Activated naive CD4-positive, alpha-beta T cell treated with anti-CD3 and anti-CD28 coated beads, Interleukin-2, amount 50 U/mL, for 16 hours (primary cell): ENCODE data around the gene USP13.
"Not testable (repeated sequence)": the region's sequence is repeated elsewhere in the genome, so short reads cannot be mapped to it uniquely, and the experiment has no call there.

Experiments
- DNase-seq: peaks from one replicate; pipeline ENCODE4 v3.0.0-alpha.2; 2020

USP13 gene

DNA sequence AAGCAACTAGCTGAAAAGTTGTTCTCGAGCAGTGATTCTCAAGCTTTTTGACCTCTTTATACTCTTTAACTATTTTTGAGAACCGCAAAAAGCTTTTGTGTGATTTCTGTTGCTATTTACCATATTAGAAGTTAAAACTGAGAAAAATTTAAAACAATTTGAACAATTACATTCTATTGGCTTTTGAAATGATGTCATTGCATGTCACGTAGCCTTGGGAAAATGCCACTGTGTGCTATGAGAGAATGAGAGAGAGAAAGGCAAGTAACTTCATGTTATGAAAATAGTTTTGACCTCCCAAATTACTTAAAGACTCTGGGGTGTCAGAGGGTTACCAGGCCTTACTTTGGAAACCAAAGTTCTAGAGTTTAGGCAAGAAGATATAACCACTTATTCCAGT lies 8.0 kb downstream of the USP13 start:
- no peak for DNase-seq

GRCh38 chr3:179661777-179662176 lies 8.9 kb downstream of the USP13 start:
- DNase-seq: no peak

- no peak for DNase-seq
Measured at GRCh38 chr3:179663093-179663492, 10.3 kb downstream of the USP13 start.

DNA sequence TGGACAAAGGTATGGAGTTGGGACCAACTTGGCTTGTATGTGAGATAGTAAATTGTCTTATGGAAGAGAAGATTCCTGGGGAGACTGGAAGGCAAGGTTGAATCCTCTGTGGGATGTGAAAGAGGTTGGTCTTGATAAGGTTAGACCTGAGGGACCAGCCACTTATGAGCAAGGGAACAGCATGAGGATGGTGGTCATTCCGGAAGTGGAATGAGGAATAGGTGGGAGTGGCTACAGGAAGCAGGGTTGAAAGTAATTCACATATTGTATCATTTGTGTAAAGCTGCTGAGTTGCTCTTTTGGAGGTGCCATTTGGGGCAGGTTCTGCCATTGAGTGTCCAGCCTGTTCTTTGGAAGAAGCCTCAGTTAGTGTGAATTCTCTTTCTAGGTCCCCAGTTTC lies 13.2 kb downstream of the USP13 start:
- DNase-seq: no peak

DNA sequence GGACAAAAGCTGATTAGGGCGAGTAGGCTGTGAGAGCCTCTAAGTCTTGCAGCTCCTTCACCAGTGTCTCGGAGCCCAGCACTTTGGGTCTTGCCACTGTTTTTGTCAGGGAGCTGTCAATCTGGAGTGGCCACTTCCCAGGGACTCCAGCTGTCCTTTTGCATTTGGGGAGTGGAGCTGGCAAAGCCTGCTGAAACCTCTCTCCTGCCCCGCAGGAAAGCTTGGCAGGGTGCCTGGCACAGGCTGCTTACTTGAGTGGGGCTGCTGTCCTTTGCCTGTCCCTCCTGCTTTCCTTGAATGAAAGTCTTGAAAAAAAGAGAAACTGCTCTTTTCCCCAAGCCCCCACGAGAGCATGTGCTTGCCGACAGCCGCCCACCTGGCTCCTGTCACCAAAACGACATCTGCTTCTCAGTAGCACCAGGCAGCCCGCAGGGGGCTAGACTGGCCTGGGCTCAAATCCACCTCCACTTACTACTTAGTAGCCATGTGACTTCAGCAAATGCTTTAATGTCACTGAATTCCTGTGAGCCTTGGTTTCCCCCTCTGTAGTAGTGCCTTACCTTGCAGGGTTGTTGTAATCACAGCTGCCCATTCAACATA lies 13.7 kb downstream of the USP13 start:
- DNase-seq: no peak

- DNase-seq: no peak
Measured at GRCh38 chr3:179668429-179668828, 15.6 kb downstream of the USP13 start.

- DNase-seq: no peak
Measured at GRCh38 chr3:179670311-179670710, 17.5 kb downstream of the USP13 start.

DNA sequence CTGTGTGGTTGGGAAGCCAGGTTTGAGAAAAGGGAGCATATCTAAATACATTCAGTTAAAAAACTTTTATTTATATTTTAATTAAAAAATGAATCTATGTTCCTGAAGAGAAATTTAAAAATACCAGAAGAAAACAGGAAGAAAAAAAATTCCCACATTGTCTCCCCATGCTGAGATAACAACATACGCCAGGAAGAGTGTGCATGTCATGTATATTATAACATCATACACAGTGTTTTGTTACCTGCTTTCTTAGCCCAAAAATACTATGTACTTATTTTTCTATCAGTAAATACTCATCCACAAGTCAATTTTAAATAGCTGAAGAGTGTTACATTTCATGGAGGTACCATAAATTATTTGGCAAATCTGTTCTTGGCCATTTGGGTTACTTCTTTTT lies 18.5 kb downstream of the USP13 start:
- no peak for DNase-seq

DNA sequence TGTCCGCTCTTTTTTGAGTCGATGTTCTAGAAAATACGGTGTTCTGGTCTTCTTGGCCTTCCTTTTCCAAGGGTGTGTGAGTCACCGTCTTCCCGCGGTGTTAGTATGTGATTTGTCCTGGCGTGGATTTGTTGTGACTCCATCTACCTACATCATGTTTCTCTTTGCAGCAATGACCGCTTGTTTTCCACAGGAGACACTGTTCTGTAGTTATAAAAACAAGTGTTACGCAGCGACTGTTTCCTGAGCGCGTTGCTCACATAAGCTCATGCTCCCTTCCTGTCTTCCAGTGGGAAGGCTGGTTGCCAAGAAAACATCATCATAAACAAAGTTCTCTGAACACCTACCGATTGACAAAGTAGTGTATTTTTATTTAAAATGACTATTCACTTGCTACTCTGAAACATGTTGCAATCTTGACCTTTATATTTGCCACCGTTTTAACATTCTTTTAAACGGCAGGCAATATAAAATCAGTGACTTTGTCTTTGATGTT lies 19.0 kb downstream of the USP13 start:
- DNase-seq: no peak

DNA sequence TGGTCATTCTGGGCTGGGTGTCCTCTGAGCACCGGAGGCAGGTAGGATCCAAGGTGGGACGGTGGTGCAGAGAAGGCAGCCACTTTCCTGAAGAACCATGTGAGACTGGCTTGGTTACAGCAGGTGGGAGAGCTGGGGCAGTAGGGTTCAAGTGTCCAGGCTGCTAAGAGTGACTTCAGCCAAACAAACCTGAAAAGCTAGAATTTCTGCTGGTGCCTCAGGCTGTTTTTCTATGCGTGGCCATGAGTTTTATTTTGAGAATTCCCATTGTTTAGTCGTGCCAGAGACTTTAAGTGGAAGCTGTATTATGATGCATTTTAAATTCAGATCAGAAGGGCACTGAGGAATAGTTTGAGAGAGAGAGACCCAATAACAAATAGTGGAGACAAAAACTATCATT lies 20.1 kb downstream of the USP13 start:
- no peak for DNase-seq

DNA sequence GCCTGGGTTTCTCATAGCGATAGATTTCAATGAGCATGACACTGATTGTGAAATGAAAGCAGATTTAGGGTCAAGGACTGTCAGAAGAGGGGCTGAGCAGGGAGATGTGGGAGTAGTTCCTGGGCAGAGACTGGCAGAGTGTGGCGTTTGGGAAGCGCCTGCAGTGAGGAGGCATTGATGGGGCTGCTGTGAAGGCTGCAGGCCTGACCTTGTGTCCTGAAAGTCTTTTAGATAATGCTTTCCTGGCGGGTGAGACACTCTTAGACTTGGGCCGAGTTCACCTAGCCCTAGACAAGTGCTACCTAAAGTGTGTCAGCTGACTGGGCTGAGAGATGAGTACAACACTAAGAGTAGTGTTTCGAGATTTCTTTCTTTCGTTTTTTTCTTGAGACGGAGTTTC lies 20.7 kb downstream of the USP13 start:
- no peak for DNase-seq

- DNase-seq: no peak
Measured at GRCh38 chr3:179676081-179676480, 23.2 kb downstream of the USP13 start.

- no peak for DNase-seq
Measured at GRCh38 chr3:179677884-179678283, 25.0 kb downstream of the USP13 start.

GRCh38 chr3:179681492-179682263 lies 28.8 kb downstream of the USP13 start:
- no peak for DNase-seq

DNA sequence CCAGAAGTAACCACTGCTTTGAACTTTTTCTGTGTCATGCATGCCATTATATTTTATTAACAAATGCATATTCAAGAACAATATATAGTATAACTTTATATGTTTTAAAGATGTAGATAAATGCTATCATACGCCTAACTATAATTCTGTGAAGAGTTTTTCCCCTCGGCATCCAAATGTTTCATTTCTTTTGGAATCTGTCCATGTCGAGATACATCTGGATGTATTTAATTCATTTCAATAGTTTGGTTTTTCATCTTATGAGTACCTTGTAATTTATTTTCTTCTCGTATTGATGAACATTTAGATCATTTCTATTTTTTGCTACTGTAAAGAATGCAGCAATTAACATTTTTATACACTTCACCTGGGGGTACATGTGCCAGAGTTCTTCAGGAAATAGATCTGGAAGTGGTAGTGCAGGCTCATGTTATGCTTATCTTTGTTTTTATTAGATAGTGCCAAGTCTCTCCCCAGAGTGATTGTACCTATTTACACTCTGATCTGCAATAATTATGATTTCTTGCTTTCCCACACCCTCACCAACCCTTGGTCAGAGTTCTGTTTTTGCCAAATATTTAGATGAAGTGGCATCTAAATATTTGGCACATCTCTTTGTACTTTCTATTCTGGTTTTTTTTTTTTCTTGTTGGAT lies 29.7 kb downstream of the USP13 start:
- DNase-seq: no peak

- not testable (repeated sequence) for DNase-seq
Measured at GRCh38 chr3:179683286-179683685, 30.4 kb downstream of the USP13 start.

- no peak for DNase-seq
Measured at GRCh38 chr3:179687967-179688535, 35.2 kb downstream of the USP13 start.

GRCh38 chr3:179688850-179689249 lies 36.0 kb downstream of the USP13 start:
- no peak for DNase-seq

GRCh38 chr3:179694731-179695130 lies 41.9 kb downstream of the USP13 start:
- DNase-seq: no peak

DNA sequence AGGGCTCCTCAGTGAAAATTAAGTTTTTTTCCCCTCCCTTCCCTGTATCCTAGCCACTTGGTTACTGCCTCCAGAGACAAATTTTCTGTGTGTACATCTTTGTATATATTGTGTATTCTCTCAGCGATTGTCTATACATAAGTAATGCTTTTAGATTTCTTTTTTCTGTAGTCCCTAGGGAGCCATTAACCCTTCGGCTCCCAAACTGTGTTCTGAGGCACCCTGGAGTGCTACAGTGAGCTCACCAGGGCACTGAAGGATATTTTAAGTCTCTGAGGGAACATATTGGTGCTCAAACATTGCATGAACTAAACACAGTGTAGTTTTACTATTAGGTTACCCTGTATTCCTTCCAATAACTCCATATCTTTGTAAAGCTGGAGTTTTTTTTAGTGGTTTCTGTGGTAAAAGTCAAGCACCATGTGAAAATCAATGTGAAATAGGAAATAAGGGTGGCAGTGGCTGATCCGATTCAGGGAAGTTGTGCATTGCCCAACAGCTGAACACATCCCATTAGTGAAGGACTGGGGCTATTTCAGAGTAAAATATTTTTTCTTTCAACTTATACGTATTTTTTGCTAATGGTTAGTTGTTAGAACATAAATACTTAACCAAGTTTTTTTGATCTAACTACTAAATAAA lies 43.0 kb downstream of the USP13 start:
- DNase-seq: no peak

GRCh38 chr3:179697736-179698332 lies 45.0 kb downstream of the USP13 start:
- no peak for DNase-seq

GRCh38 chr3:179700716-179701115 lies 47.9 kb downstream of the USP13 start:
- no peak for DNase-seq
